ENCODE results near the gene MYO1B.

GRCh38 chr2:191230174-191230573 lies 15.0 kb upstream of the MYO1B start:
- no peak for TF ChIP-seq CTCF (IDR thresholded peaks at IDR 0.05)
- TF ChIP-seq ZFX (IDR thresholded peaks at IDR 0.05; ENCODE audit: borderline replicate concordance) = no peak

All from 22Rv1 (cell line).